ENCODE data around the gene TMIE.
"Not testable (repeated sequence)": the region's sequence is repeated elsewhere in the genome, so short reads cannot be mapped to it uniquely, and the experiment has no call there.

The TMIE gene

GRCh38 chr3:46703013-46703520, 1.9 kb downstream of the TMIE start:
- no peaks in the 10 kb centered on the region for H3K9me3 ChIP-seq
- DNase-seq (ENCODE audit: low spot score in 2 of 2): no peak
- H3K4me1 ChIP-seq: no peaks in the 10 kb centered on the region
- in situ Hi-C loops (cut with MboI; ENCODE audit: low sequenced_read_pairs): loop anchor here (25.0 kb wide), 1 partner anchor 659 kb away; no protein-coding TSS in a partner anchor
- H3K4me3 ChIP-seq: no peak overlapping the region
- no peaks in the 10 kb centered on the region for H3K27me3 ChIP-seq (ENCODE audit: low read depth)
- no peaks in the 10 kb centered on the region for H3K36me3 ChIP-seq (replicated peaks)

- not testable (repeated sequence) for H3K9me3 ChIP-seq; H3K4me1 ChIP-seq; H3K27me3 ChIP-seq (ENCODE audit: low read depth); H3K36me3 ChIP-seq (replicated peaks); H3K4me3 ChIP-seq; DNase-seq (ENCODE audit: low spot score in 2 of 2)
- in situ Hi-C loops (cut with MboI; ENCODE audit: low sequenced_read_pairs): loop anchor here (25.0 kb wide), 1 partner anchor 658 kb away; no protein-coding TSS in a partner anchor
These were observed 3.2 kb downstream of the TMIE start for GRCh38 chr3:46704346-46704745.

GRCh38 chr3:46705022-46705530, 3.9 kb downstream of the TMIE start:
- H3K9me3 ChIP-seq: no peaks in the 10 kb centered on the region
- no peaks in the 10 kb centered on the region for H3K36me3 ChIP-seq (replicated peaks)
- no peak overlapping the region for H3K4me3 ChIP-seq
- no peaks in the 10 kb centered on the region for H3K27me3 ChIP-seq (ENCODE audit: low read depth)
- in situ Hi-C loops (cut with MboI; ENCODE audit: low sequenced_read_pairs): loop anchor here (25.0 kb wide), 1 partner anchor 657 kb away; no protein-coding TSS in a partner anchor
- DNase-seq (ENCODE audit: low spot score in 2 of 2): peak; percentile 66 to 79
- no peaks in the 10 kb centered on the region for H3K4me1 ChIP-seq

GRCh38 chr3:46705751-46706552, 4.8 kb downstream of the TMIE start:
- DNase-seq (ENCODE audit: low spot score in 2 of 2): no peak

GRCh38 chr3:46706771-46707582, 5.8 kb downstream of the TMIE start:
- Histone ChIP-seq H3K4me3 (no peak overlapping the region), H3K9me3 (no peaks in the 10 kb centered on the region), H3K4me1 (no peaks in the 10 kb centered on the region), H3K36me3 (replicated peaks) (no peaks in the 10 kb centered on the region), H3K27me3 (ENCODE audit: low read depth) (no peaks in the 10 kb centered on the region)
- DNase-seq (ENCODE audit: low spot score in 2 of 2): no peak
- in situ Hi-C loops (cut with MboI; ENCODE audit: low sequenced_read_pairs): loop anchor here (25.0 kb wide), 1 partner anchor 655 kb away; no protein-coding TSS in a partner anchor

More at GRCh38 chr3:46705751-46706552, 4.8 kb downstream of the TMIE start:
- Histone ChIP-seq H3K4me3 (no peak overlapping the region), H3K9me3 (no peaks in the 10 kb centered on the region), H3K36me3 (replicated peaks) (no peaks in the 10 kb centered on the region), H3K4me1 (no peaks in the 10 kb centered on the region), H3K27me3 (ENCODE audit: low read depth) (no peaks in the 10 kb centered on the region)
- in situ Hi-C loops (cut with MboI; ENCODE audit: low sequenced_read_pairs): loop anchor here (25.0 kb wide), 1 partner anchor 656 kb away; no protein-coding TSS in a partner anchor

GRCh38 chr3:46707601-46708011, 6.4 kb downstream of the TMIE start:
- Histone ChIP-seq H3K27me3 (ENCODE audit: low read depth) (no peaks in the 10 kb centered on the region), H3K4me3 (no peak overlapping the region), H3K36me3 (replicated peaks) (no peaks in the 10 kb centered on the region), H3K9me3 (no peaks in the 10 kb centered on the region), H3K4me1 (no peaks in the 10 kb centered on the region)
- in situ Hi-C loops (cut with MboI; ENCODE audit: low sequenced_read_pairs): loop anchor here (25.0 kb wide), 1 partner anchor 655 kb away; no protein-coding TSS in a partner anchor
- DNase-seq (ENCODE audit: low spot score in 2 of 2): no peak

- no peaks in the 10 kb centered on the region for H3K9me3 ChIP-seq
- DNase-seq (ENCODE audit: low spot score in 2 of 2): no peak
- H3K4me1 ChIP-seq: no peaks in the 10 kb centered on the region
- in situ Hi-C loops (cut with MboI; ENCODE audit: low sequenced_read_pairs): loop anchor here (25.0 kb wide), 1 partner anchor 654 kb away; no protein-coding TSS in a partner anchor
- no peaks in the 10 kb centered on the region for H3K27me3 ChIP-seq (ENCODE audit: low read depth)
- H3K4me3 ChIP-seq: no peak overlapping the region
- H3K36me3 ChIP-seq (replicated peaks): no peaks in the 10 kb centered on the region
These were observed 7.4 kb downstream of the TMIE start for GRCh38 chr3:46708401-46709156.

GRCh38 chr3:46709157-46709654, 8.0 kb downstream of the TMIE start:
- no peaks in the 10 kb centered on the region for H3K4me1 ChIP-seq
- in situ Hi-C loops (cut with MboI; ENCODE audit: low sequenced_read_pairs): loop anchor here (25.0 kb wide), 1 partner anchor 653 kb away; no protein-coding TSS in a partner anchor
- no peaks in the 10 kb centered on the region for H3K27me3 ChIP-seq (ENCODE audit: low read depth)
- no peak overlapping the region for H3K4me3 ChIP-seq
- H3K36me3 ChIP-seq (replicated peaks): no peaks in the 10 kb centered on the region
- no peak for DNase-seq (ENCODE audit: low spot score in 2 of 2)
- H3K9me3 ChIP-seq: no peaks in the 10 kb centered on the region

GRCh38 chr3:46709721-46710120, 8.5 kb downstream of the TMIE start:
- Histone ChIP-seq H3K9me3 (no peaks in the 10 kb centered on the region), H3K4me3 (no peak overlapping the region), H3K36me3 (replicated peaks) (no peaks in the 10 kb centered on the region), H3K4me1 (no peaks in the 10 kb centered on the region), H3K27me3 (ENCODE audit: low read depth) (no peaks in the 10 kb centered on the region)
- no peak for DNase-seq (ENCODE audit: low spot score in 2 of 2)
- in situ Hi-C loops (cut with MboI; ENCODE audit: low sequenced_read_pairs): loop anchor here (25.0 kb wide), 1 partner anchor 653 kb away; no protein-coding TSS in a partner anchor

GRCh38 chr3:46710229-46710628, 9.0 kb downstream of the TMIE start:
- no peak for DNase-seq (ENCODE audit: low spot score in 2 of 2)
- no peaks in the 10 kb centered on the region for H3K36me3 ChIP-seq (replicated peaks)
- no peaks in the 10 kb centered on the region for H3K4me1 ChIP-seq
- H3K9me3 ChIP-seq: no peaks in the 10 kb centered on the region
- in situ Hi-C loops (cut with MboI; ENCODE audit: low sequenced_read_pairs): loop anchor here (25.0 kb wide), 1 partner anchor 652 kb away; no protein-coding TSS in a partner anchor
- no peak overlapping the region for H3K4me3 ChIP-seq
- H3K27me3 ChIP-seq (ENCODE audit: low read depth): no peaks in the 10 kb centered on the region

- H3K4me1 ChIP-seq: no peaks in the 10 kb centered on the region
- in situ Hi-C loops (cut with MboI; ENCODE audit: low sequenced_read_pairs): loop anchor here (25.0 kb wide), 1 partner anchor 652 kb away; no protein-coding TSS in a partner anchor
- H3K9me3 ChIP-seq: no peaks in the 10 kb centered on the region
- DNase-seq (ENCODE audit: low spot score in 2 of 2): no peak
- no peak overlapping the region for H3K4me3 ChIP-seq
- H3K36me3 ChIP-seq (replicated peaks): no peaks in the 10 kb centered on the region
- no peaks in the 10 kb centered on the region for H3K27me3 ChIP-seq (ENCODE audit: low read depth)
These were observed 9.6 kb downstream of the TMIE start for GRCh38 chr3:46710671-46711295.

- in situ Hi-C loops (cut with MboI; ENCODE audit: low sequenced_read_pairs): loop anchor here (25.0 kb wide), 1 partner anchor 651 kb away; no protein-coding TSS in a partner anchor
- Histone ChIP-seq H3K4me3 (no peak overlapping the region), H3K27me3 (ENCODE audit: low read depth) (no peaks in the 10 kb centered on the region), H3K36me3 (replicated peaks) (no peaks in the 10 kb centered on the region), H3K4me1 (no peaks in the 10 kb centered on the region), H3K9me3 (no peaks in the 10 kb centered on the region)
- no peak for DNase-seq (ENCODE audit: low spot score in 2 of 2)
These were observed 10.1 kb downstream of the TMIE start for GRCh38 chr3:46711305-46711704.

Measured in HAP-1 (cell line).